Lung (tissue), 12 donors: ENCODE data around the gene LIPA. TPM values are rescaled to one million over a fixed set of nuclear protein-coding genes. Genes with fewer than 3 reads are reported as not detected.
"Not testable (repeated sequence)": the region's sequence is repeated elsewhere in the genome, so short reads cannot be mapped to it uniquely, and the experiment has no call there.

Source experiments
- ATAC-seq: fragments of 200-7000 bp; cut with Tn5 transposase; one replicate; pipeline ENCODE4 v1.9.1; 2020; ENCODE audit warnings: moderate number of reproducible peaks; ENCODE audit not compliant: insufficient read depth, low FRiP score
- DNase-seq, 3 donors: peaks; one replicate each; pipeline ENCODE4 v3.0.0-alpha.2; 2013 to 2017
- H3K27ac ChIP-seq, 2 donors: one replicate each; pipeline ENCODE4 v1.5.1; 2013; ENCODE audit warnings: mild to moderate bottlenecking in 2 of 2, moderate library complexity in 2 of 2, control low read depth in 1 of 2, inconsistent platforms in 1 of 2, low read depth in 1 of 2, low read length in 1 of 2
- H3K27me3 ChIP-seq, 3 donors: one replicate each; pipeline ENCODE4 v1.5.1; 2013; ENCODE audit warnings: low read length in 2 of 3; ENCODE audit not compliant: control insufficient read depth in 3 of 3, insufficient read depth in 3 of 3
- H3K36me3 ChIP-seq, 4 donors: one replicate each; pipeline ENCODE4 v1.5.1; 2013; ENCODE audit warnings: low read length in 4 of 4, mild to moderate bottlenecking in 1 of 4, moderate library complexity in 1 of 4; ENCODE audit not compliant: control insufficient read depth in 4 of 4, insufficient read depth in 4 of 4
- H3K4me1 ChIP-seq, 5 donors: one replicate each; pipeline ENCODE4 v1.5.1; 2013; ENCODE audit warnings: low read length in 5 of 5, mild to moderate bottlenecking in 2 of 5, moderate library complexity in 1 of 5; ENCODE audit not compliant: control insufficient read depth in 5 of 5, insufficient read depth in 5 of 5
- H3K4me3 ChIP-seq: one replicate; pipeline ENCODE4 v1.5.1; 2013; ENCODE audit warnings: mild to moderate bottlenecking, control low read depth, moderate library complexity
- H3K9ac ChIP-seq, 2 donors: one replicate each; pipeline ENCODE4 v1.5.1; 2013; ENCODE audit warnings: low read length in 2 of 2, control low read depth in 1 of 2; ENCODE audit not compliant: insufficient read depth in 1 of 2
- H3K9me3 ChIP-seq, 4 donors: one replicate each; pipeline ENCODE4 v1.5.1; 2013; ENCODE audit warnings: low read length in 3 of 4, mild to moderate bottlenecking in 1 of 4, moderate library complexity in 1 of 4; ENCODE audit not compliant: control insufficient read depth in 4 of 4, insufficient read depth in 3 of 4
- WGBS, 2 donors: extraction: QIAGEN DNeasy Blood & Tissue Kit; methylation state at CpG; one replicate each; pipeline ENCODE4 v1.1.7; 2013; 5-methylcytosine and 5-hydroxymethylcytosine counted together
- polyA plus RNA-seq, 2 donors: library from polyadenylated mRNA; stranded (reverse); fragments of 200-250 nt; gene quantifications; one replicate each; pipeline ENCODE4 v1.2.1, GENCODE V29; 2013
- total RNA-seq, 2 donors: library from RNA; depleted of rRNA in 1 of 2; stranded (reverse); fragments of >200 nt in 1 of 2; gene quantifications; one replicate each; pipeline ENCODE4 v1.2.1, GENCODE V29; 2014 to 2021
- TF ChIP-seq, protein P1 (sequence below): IDR thresholded peaks from 2 replicates; pipeline ENCODE4 v1.5.1; 2012; ENCODE audit warnings: mild to moderate bottlenecking; ENCODE audit errors: control extremely low read depth, extremely low read depth
- donor health status: control.
- donor health status: control.
- donor health status: Bipolar disorder and iron deficiency.
- donor health status: healthy.
- donor health status: DM: yes; HTN: yes; CAD: no.

Gene LIPA
- total and polyA plus RNA-seq, 4 donors, result 24.0 to 140 (median 71.7) TPM

- ATAC-seq (no peak), DNase-seq (no peak)
- H3K27ac ChIP-seq, result no peak overlapping the region
- peaks cover 0 to 8% (median 0%) of the 10 kb centered on the region in 5 donors for H3K4me1 ChIP-seq
- H3K36me3 ChIP-seq, result no peaks in the 10 kb centered on the region
- TF ChIP-seq, protein P1, sequence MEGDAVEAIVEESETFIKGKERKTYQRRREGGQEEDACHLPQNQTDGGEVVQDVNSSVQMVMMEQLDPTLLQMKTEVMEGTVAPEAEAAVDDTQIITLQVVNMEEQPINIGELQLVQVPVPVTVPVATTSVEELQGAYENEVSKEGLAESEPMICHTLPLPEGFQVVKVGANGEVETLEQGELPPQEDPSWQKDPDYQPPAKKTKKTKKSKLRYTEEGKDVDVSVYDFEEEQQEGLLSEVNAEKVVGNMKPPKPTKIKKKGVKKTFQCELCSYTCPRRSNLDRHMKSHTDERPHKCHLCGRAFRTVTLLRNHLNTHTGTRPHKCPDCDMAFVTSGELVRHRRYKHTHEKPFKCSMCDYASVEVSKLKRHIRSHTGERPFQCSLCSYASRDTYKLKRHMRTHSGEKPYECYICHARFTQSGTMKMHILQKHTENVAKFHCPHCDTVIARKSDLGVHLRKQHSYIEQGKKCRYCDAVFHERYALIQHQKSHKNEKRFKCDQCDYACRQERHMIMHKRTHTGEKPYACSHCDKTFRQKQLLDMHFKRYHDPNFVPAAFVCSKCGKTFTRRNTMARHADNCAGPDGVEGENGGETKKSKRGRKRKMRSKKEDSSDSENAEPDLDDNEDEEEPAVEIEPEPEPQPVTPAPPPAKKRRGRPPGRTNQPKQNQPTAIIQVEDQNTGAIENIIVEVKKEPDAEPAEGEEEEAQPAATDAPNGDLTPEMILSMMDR, result no peak
- H3K27me3 ChIP-seq, result no peaks in the 10 kb centered on the region
- H3K9ac ChIP-seq, result no peak overlapping the region
- no peaks in the 10 kb centered on the region for H3K9me3 ChIP-seq
- H3K4me3 ChIP-seq, result no peak overlapping the region
- WGBS, 2 donors, result 65 to 74% methylated on average over 3 of the region's 3 CpGs
Measured at GRCh38 chr10:89294721-89295239, 43.2 kb upstream of the LIPA start.

- WGBS, 2 donors, result 90 to 91% methylated on average over 4 of the region's 4 CpGs
Measured at GRCh38 chr10:89285303-89285702, 33.7 kb upstream of the LIPA start.

DNA sequence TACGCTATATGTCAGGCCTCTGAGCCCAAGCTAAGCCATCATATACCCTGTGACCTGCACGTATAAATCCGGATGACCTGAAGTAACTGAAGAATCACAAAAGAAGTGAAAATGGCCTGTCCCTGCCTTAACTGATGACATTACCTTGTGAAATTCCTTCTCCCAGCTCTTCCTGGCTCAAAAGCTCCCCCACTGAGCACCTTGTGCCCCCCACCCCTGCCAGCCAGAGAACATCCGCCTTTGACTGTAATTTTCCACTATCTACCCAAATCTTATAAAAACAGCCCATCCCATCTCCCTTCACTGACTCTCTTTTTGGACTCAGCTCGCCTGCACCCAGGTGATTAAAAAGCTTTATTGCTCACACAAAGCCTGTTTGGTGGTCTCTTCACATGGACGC lies 33.1 kb upstream of the LIPA start:
- not testable (repeated sequence) for H3K9me3 ChIP-seq, ATAC-seq, H3K36me3 ChIP-seq, H3K4me3 ChIP-seq, H3K27ac ChIP-seq, DNase-seq, H3K27me3 ChIP-seq
- peaks cover 0 to 20% (median 12%) of the 10 kb centered on the region in 5 donors for H3K4me1 ChIP-seq
- WGBS, 2 donors, result 95 to 96% methylated on average over 6 of the region's 6 CpGs
- peak overlapping the region in 1 of 2 donors; percentile 80 for H3K9ac ChIP-seq

More at GRCh38 chr10:89285303-89285702, 33.7 kb upstream of the LIPA start:
- H3K9ac ChIP-seq, H3K4me3 ChIP-seq, ATAC-seq, DNase-seq, H3K9me3 ChIP-seq, H3K27ac ChIP-seq, H3K36me3 ChIP-seq, H3K27me3 ChIP-seq: not testable (repeated sequence)
- H3K4me1 ChIP-seq, result peaks cover 0 to 20% (median 11%) of the 10 kb centered on the region in 5 donors

GRCh38 chr10:89283936-89284475 lies 32.4 kb upstream of the LIPA start:
- H3K9ac ChIP-seq, result peak overlapping the region in 1 of 2 donors; percentile 80
- no peak overlapping the region for H3K4me3 ChIP-seq
- TF ChIP-seq, protein P1, result no peak
- H3K36me3 ChIP-seq, result no peaks in the 10 kb centered on the region
- H3K27me3 ChIP-seq, result no peaks in the 10 kb centered on the region
- H3K4me1 ChIP-seq, result peaks cover 0 to 27% (median 19%) of the 10 kb centered on the region in 5 donors
- H3K9me3 ChIP-seq, result no peaks in the 10 kb centered on the region
- DNase-seq (peak; percentile 81 to 94 (median 93)), ATAC-seq (peak; percentile 66)
- H3K27ac ChIP-seq, result peak overlapping the region in 1 of 2 donors; percentile 78
- 22 to 38% methylated on average over 4 of the region's 4 CpGs for WGBS, 2 donors
